ENCODE measurements around the gene SLC6A11. TPM values are rescaled to one million over a fixed set of nuclear protein-coding genes. Genes with fewer than 3 reads are reported as not detected.

Gene SLC6A11
- 0.42 TPM for total RNA-seq
- polyA plus RNA-seq, result 0.23 TPM

- H3K27ac ChIP-seq (ENCODE audit: low read depth), result no peak within 1 kb of the TSS
- WGBS, result 3% methylated on average over 96 of the region's 96 CpGs
- no peaks in the 10 kb centered on the region for H3K4me1 ChIP-seq (ENCODE audit: insufficient read depth)
- no peak for DNase-seq (ENCODE audit: extremely low spot score)
- H3K36me3 ChIP-seq (ENCODE audit: insufficient read depth), result no peaks in the 10 kb centered on the region
- peak within 1 kb of the TSS; percentile 21 for H3K4me3 ChIP-seq (ENCODE audit: low read depth, low read length)
Measured at GRCh38 chr3:10816019-10816862, at the start of gene SLC6A11. TSS of gene SLC6A11 (plus strand) at chr3:10816228. CDS start at chr3:10816266, 38 bp downstream.

GRCh38 chr3:10768708-10769394, 47.2 kb upstream of the SLC6A11 start:
- Histone ChIP-seq H3K27ac (ENCODE audit: low read depth) (no peak overlapping the region), H3K4me3 (ENCODE audit: low read depth, low read length) (no peak overlapping the region), H3K36me3 (ENCODE audit: insufficient read depth) (no peaks in the 10 kb centered on the region), H3K4me1 (ENCODE audit: insufficient read depth) (no peaks in the 10 kb centered on the region)
- WGBS, result 70% methylated on average over 10 of the region's 10 CpGs
- no peak for DNase-seq (ENCODE audit: extremely low spot score)

GRCh38 chr3:10770547-10770946, 45.5 kb upstream of the SLC6A11 start:
- no peak overlapping the region for H3K4me3 ChIP-seq (ENCODE audit: low read depth, low read length)
- no peak overlapping the region for H3K27ac ChIP-seq (ENCODE audit: low read depth)
- no peak for DNase-seq (ENCODE audit: extremely low spot score)
- no peaks in the 10 kb centered on the region for H3K4me1 ChIP-seq (ENCODE audit: insufficient read depth)
- H3K36me3 ChIP-seq (ENCODE audit: insufficient read depth), result no peaks in the 10 kb centered on the region
- 79% methylated on average over 11 of the region's 11 CpGs for WGBS

- WGBS, result 56% methylated on average over 3 of the region's 3 CpGs
- DNase-seq (ENCODE audit: extremely low spot score), result no peak
- H3K27ac ChIP-seq (ENCODE audit: low read depth), result no peak overlapping the region
- no peaks in the 10 kb centered on the region for H3K4me1 ChIP-seq (ENCODE audit: insufficient read depth)
- no peak overlapping the region for H3K4me3 ChIP-seq (ENCODE audit: low read depth, low read length)
- no peaks in the 10 kb centered on the region for H3K36me3 ChIP-seq (ENCODE audit: insufficient read depth)
Measured at GRCh38 chr3:10770981-10771380, 45.0 kb upstream of the SLC6A11 start.

- no peaks in the 10 kb centered on the region for H3K36me3 ChIP-seq (ENCODE audit: insufficient read depth)
- H3K27ac ChIP-seq (ENCODE audit: low read depth), result no peak overlapping the region
- WGBS, result 45% methylated on average over 10 of the region's 10 CpGs
- no peaks in the 10 kb centered on the region for H3K4me1 ChIP-seq (ENCODE audit: insufficient read depth)
- no peak for DNase-seq (ENCODE audit: extremely low spot score)
- no peak overlapping the region for H3K4me3 ChIP-seq (ENCODE audit: low read depth, low read length)
Measured at GRCh38 chr3:10771486-10772270, 44.4 kb upstream of the SLC6A11 start.

GRCh38 chr3:10772271-10773161, 43.5 kb upstream of the SLC6A11 start:
- Histone ChIP-seq H3K4me1 (ENCODE audit: insufficient read depth) (no peaks in the 10 kb centered on the region), H3K36me3 (ENCODE audit: insufficient read depth) (no peaks in the 10 kb centered on the region), H3K27ac (ENCODE audit: low read depth) (no peak overlapping the region), H3K4me3 (ENCODE audit: low read depth, low read length) (no peak overlapping the region)
- DNase-seq (ENCODE audit: extremely low spot score), result no peak
- 43% methylated on average over 16 of the region's 16 CpGs for WGBS

- no peaks in the 10 kb centered on the region for H3K4me1 ChIP-seq (ENCODE audit: insufficient read depth)
- 76% methylated on average over 8 of the region's 8 CpGs for WGBS
- no peak overlapping the region for H3K27ac ChIP-seq (ENCODE audit: low read depth)
- no peak overlapping the region for H3K4me3 ChIP-seq (ENCODE audit: low read depth, low read length)
- DNase-seq (ENCODE audit: extremely low spot score), result no peak
- H3K36me3 ChIP-seq (ENCODE audit: insufficient read depth), result no peaks in the 10 kb centered on the region
Measured at GRCh38 chr3:10774129-10774670, 41.8 kb upstream of the SLC6A11 start.

GRCh38 chr3:10774825-10775224, 41.2 kb upstream of the SLC6A11 start:
- 79% methylated on average over 8 of the region's 8 CpGs for WGBS
- no peak overlapping the region for H3K27ac ChIP-seq (ENCODE audit: low read depth)
- no peaks in the 10 kb centered on the region for H3K4me1 ChIP-seq (ENCODE audit: insufficient read depth)
- DNase-seq (ENCODE audit: extremely low spot score), result no peak
- H3K36me3 ChIP-seq (ENCODE audit: insufficient read depth), result no peaks in the 10 kb centered on the region
- no peak overlapping the region for H3K4me3 ChIP-seq (ENCODE audit: low read depth, low read length)

GRCh38 chr3:10775259-10775658, 40.8 kb upstream of the SLC6A11 start:
- no peaks in the 10 kb centered on the region for H3K36me3 ChIP-seq (ENCODE audit: insufficient read depth)
- no peak for DNase-seq (ENCODE audit: extremely low spot score)
- no peaks in the 10 kb centered on the region for H3K4me1 ChIP-seq (ENCODE audit: insufficient read depth)
- no peak overlapping the region for H3K4me3 ChIP-seq (ENCODE audit: low read depth, low read length)
- H3K27ac ChIP-seq (ENCODE audit: low read depth), result no peak overlapping the region
- 83% methylated on average over 8 of the region's 8 CpGs for WGBS

- no peak overlapping the region for H3K4me3 ChIP-seq (ENCODE audit: low read depth, low read length)
- DNase-seq (ENCODE audit: extremely low spot score), result no peak
- 91% methylated on average over 3 of the region's 3 CpGs for WGBS
- H3K27ac ChIP-seq (ENCODE audit: low read depth), result no peak overlapping the region
- H3K36me3 ChIP-seq (ENCODE audit: insufficient read depth), result no peaks in the 10 kb centered on the region
- H3K4me1 ChIP-seq (ENCODE audit: insufficient read depth), result no peaks in the 10 kb centered on the region
Measured at GRCh38 chr3:10775828-10776227, 40.2 kb upstream of the SLC6A11 start.

GRCh38 chr3:10777627-10778026, 38.4 kb upstream of the SLC6A11 start:
- no peak for DNase-seq (ENCODE audit: extremely low spot score)
- Histone ChIP-seq H3K27ac (ENCODE audit: low read depth) (no peak overlapping the region), H3K36me3 (ENCODE audit: insufficient read depth) (no peaks in the 10 kb centered on the region), H3K4me1 (ENCODE audit: insufficient read depth) (no peaks in the 10 kb centered on the region), H3K4me3 (ENCODE audit: low read depth, low read length) (no peak overlapping the region)
- WGBS, result 66% methylated on average over 2 of the region's 2 CpGs

- Histone ChIP-seq H3K27ac (ENCODE audit: low read depth) (no peak overlapping the region), H3K4me1 (ENCODE audit: insufficient read depth) (no peaks in the 10 kb centered on the region), H3K36me3 (ENCODE audit: insufficient read depth) (no peaks in the 10 kb centered on the region), H3K4me3 (ENCODE audit: low read depth, low read length) (no peak overlapping the region)
- 75% methylated on average over 8 of the region's 8 CpGs for WGBS
- no peak for DNase-seq (ENCODE audit: extremely low spot score)
Measured at GRCh38 chr3:10778492-10779292, 37.3 kb upstream of the SLC6A11 start.
